Measurements from ENCODE around the gene PXDN.

Gene PXDN

DNA sequence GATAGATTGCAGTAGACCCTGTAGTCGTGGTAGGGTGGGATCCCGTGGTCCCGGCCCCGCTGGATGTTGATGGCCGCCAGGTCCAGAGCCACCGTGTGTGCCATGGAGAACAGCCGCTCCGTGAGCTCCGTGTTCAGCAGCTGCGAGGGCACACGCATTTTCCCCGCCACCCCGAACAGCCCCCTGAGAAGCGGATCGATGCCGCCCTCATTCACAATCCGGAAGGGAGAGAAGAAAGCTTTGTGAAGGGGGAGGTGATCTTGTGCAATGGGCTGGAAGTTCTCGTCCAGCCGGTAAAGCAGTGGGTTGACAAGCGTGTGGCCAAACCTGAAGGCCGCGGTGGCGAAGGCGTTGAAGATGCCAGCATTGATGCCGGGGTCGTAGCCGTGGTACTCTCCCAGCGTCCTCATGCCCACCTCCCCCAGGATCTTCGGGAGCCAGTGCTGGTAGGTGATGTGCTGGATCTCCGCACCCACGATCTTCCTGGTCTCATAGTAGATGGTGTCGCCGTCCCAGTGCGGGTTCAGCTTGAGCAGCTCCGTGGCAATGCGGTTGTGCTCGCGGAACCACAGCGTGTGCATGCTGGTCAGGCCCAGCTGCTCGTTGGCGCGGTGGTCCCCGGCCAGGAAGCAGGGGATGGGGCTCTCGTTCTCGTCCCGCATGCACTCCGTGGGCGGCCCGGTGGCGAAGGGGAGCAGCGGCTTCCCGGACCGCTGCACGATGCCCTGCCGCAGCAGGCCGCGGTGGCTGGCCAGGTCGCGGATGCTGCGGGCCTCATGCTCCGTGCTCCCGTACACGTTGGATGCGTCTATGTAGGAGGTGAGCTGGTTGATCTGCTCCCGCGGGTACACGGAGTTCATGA is 95.8 kb downstream of the PXDN start:
- no peak overlapping the region for H3K27ac ChIP-seq
- TF ChIP-seq, protein P1, sequence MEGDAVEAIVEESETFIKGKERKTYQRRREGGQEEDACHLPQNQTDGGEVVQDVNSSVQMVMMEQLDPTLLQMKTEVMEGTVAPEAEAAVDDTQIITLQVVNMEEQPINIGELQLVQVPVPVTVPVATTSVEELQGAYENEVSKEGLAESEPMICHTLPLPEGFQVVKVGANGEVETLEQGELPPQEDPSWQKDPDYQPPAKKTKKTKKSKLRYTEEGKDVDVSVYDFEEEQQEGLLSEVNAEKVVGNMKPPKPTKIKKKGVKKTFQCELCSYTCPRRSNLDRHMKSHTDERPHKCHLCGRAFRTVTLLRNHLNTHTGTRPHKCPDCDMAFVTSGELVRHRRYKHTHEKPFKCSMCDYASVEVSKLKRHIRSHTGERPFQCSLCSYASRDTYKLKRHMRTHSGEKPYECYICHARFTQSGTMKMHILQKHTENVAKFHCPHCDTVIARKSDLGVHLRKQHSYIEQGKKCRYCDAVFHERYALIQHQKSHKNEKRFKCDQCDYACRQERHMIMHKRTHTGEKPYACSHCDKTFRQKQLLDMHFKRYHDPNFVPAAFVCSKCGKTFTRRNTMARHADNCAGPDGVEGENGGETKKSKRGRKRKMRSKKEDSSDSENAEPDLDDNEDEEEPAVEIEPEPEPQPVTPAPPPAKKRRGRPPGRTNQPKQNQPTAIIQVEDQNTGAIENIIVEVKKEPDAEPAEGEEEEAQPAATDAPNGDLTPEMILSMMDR (conservative IDR thresholded peaks at IDR 0.05): no peak

DNA sequence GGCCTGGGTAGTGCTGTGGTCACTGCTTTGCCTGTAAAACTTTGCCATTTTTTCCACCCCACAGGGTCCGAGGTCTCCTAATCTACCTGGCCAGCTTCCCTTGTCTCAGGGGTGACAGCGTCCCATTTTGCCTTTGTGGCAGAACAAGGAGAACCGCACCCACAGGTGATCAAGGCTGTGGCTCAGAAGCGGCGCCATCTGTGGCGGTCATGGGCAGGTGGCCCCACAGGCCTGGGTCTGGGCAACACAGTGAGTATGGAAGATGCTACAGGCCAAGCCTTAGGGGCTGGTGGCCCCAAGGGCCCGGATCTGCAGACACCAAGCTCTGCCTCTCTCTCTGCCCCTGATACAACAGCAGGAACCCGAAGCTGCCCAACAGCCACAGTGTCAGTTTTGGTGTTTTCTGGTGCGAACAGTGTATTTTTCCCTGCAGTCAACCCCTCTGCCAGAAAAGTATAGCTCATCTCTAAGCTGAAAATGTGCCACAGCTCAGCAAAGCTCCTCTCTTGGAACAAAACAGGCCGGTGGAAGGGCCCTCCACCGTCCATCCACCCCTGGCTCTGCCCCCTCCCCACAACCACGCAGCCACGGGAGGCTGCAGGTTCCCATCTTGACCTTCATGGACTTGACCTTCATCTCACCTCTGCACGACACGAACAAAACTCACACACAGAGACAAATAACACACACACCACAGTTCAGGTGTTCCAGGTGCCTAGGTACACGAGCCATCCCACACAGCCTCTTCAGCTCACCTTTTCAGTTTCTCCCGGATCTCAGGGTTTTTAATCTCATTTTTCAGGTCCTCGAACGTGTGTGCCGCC is 96.7 kb downstream of the PXDN start:
- H3K27ac ChIP-seq: no peak overlapping the region
- TF ChIP-seq, protein P1 (conservative IDR thresholded peaks at IDR 0.05): no peak

DNA sequence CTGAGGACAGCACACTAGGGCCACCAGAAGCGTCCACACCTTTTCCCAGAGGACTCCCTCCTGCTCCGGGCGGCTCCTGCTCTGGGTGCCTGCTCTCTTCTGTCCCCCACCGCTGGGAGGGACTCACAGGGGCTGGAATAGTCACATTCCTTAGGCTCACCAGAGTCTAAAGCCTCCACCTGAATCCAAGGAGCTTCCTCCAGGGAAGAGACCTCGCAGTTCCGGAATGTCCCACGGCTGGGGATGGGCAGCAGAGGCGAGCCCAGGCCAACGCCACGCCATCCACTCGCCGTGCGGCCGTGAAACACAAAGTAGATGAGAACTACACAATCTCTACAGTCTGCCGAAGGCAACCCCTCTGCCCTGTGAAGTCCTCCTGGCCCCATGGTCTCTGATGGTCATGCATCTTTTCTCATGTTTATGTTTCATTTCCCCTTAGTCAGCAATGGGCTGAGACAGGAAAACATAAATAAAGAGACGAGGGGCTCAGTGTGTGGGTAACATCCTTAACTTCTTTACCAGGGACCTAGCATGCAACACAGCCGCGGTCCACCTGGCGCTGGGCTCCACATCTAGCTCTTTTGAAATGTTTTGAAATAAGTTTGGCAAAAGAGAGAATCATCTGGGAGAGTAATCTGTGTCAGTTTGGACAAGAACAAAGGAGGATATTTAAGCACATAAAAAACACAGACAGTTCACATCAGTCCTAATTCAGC is 98.4 kb downstream of the PXDN start:
- TF ChIP-seq, protein P1 (conservative IDR thresholded peaks at IDR 0.05): no peak
- H3K27ac ChIP-seq: no peak overlapping the region

DNA sequence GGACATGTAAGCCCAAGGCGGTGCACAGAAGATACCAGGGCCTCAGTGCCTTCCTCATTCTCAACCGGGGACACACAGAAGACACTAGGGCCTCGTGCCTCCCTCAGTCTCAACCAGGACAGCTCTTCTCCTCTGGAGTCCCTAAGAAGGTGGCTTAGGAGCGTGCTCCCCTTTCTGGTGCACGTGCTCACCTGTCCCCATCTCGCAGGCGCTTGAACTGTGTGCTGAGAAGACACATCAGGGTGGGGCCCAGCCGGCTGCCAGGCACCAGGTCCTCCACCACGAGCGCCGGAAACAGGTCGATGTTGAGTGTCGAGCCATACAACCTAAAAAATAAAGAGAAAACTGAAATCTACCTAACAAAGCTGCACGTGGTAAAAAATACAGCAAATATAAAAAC is 99.9 kb downstream of the PXDN start:
- TF ChIP-seq, protein P1 (conservative IDR thresholded peaks at IDR 0.05): no peak
- H3K27ac ChIP-seq: no peak overlapping the region

DNA sequence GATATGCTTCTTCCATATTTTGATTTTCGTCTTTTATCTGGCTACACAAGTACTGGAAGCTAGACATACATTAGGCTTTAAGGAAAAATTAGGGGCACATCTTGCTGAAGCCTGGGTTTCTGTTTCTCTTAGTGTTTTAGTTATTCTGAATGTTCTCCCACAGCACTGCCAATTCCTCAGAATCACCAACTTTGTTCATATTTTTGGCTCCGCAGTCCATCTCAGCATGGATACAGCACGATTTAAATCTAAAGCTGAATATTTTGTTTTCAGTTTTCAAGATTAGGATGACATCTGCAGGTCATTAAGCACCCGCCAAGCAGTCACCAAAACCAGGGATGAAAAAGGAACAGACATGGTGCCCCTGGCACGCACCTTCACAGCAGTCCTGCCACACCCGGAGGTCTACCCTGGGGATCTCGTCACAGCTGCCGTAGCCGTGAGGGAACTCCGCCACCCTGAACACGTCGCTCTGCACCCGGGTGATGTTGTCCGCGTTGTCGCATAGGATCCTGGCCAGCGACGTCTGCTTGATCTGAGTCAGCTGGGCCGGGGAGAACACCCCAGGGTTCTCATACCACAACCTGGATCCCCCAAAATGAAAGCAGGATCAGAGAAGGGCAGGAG is 101.2 kb downstream of the PXDN start:
- TF ChIP-seq, protein P1 (conservative IDR thresholded peaks at IDR 0.05): no peak
- no peak overlapping the region for H3K27ac ChIP-seq

DNA sequence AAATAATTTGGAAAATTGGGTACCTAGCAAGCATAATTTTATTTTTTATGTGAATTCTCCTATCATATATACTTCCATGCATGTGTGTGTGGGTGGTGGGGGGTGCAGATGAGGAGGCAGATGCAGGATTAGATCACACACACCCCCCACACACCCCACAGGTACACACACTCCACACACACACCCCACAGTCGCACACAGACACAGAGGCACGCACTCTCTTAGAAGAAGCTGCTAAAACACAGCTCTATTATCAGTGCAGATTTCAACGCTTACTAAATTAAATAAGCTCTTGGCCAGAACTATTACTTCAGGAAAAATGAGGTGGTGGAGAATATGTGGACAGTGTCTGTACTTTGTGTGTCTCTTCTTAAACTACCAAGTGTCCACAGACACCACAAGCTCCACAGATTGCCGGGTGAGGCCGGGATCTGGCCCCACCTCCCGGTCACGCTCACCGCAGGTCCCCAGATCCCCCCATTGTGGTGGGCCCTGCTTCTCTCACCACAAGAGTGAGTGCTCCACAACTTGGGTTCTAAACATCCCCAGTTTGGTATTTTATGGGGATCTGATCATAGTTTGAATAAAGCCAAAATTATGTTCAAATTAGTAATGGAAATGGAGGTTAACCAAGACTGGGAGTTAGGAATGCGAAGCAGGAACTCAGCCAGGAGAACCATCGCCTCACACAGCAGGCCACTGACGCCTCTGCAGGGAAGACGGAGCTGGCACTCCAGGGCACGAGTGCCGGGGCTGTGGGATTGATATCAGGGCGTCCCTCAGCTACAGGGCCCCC is 102.1 kb downstream of the PXDN start:
- TF ChIP-seq, protein P1 (conservative IDR thresholded peaks at IDR 0.05): no peak

More for the DNA sequence above, 102.1 kb downstream of the PXDN start:
- no peak overlapping the region for H3K27ac ChIP-seq

Measured in VCaP (cell line).